Medulla oblongata (tissue), 1 donor: ENCODE data around the gene CNOT11.

Experiments
- DNase-seq: peaks from one replicate; pipeline ENCODE4 v3.0.0-alpha.2; 2015; ENCODE audit errors: extremely low spot score

Gene CNOT11

GRCh38 chr2:101278925-101279324, 26.2 kb downstream of the CNOT11 start:
- DNase-seq = no peak

GRCh38 chr2:101281482-101281881, 28.8 kb downstream of the CNOT11 start:
- no peak for DNase-seq

- no peak for DNase-seq
These were observed 30.3 kb downstream of the CNOT11 start for GRCh38 chr2:101282980-101283379.

- no peak for DNase-seq
These were observed 34.0 kb downstream of the CNOT11 start for GRCh38 chr2:101286684-101287083.

GRCh38 chr2:101287303-101287702, 34.6 kb downstream of the CNOT11 start:
- DNase-seq = no peak

- DNase-seq = no peak
These were observed 38.0 kb downstream of the CNOT11 start for GRCh38 chr2:101290711-101291110.

GRCh38 chr2:101291973-101292372, 39.3 kb downstream of the CNOT11 start:
- DNase-seq = no peak

- no peak for DNase-seq
These were observed 40.9 kb downstream of the CNOT11 start for GRCh38 chr2:101293544-101293943.

GRCh38 chr2:101294861-101295260, 42.2 kb downstream of the CNOT11 start:
- no peak for DNase-seq

GRCh38 chr2:101295895-101296294, 43.2 kb downstream of the CNOT11 start:
- no peak for DNase-seq

- no peak for DNase-seq
These were observed 43.7 kb downstream of the CNOT11 start for GRCh38 chr2:101296371-101296770.

GRCh38 chr2:101297383-101297782, 44.7 kb downstream of the CNOT11 start:
- no peak for DNase-seq

GRCh38 chr2:101299604-101300003, 46.9 kb downstream of the CNOT11 start:
- no peak for DNase-seq

- no peak for DNase-seq
These were observed 47.5 kb downstream of the CNOT11 start for GRCh38 chr2:101300164-101300563.

- no peak for DNase-seq
These were observed 48.1 kb downstream of the CNOT11 start for GRCh38 chr2:101300836-101301235.

GRCh38 chr2:101302016-101302415, 49.3 kb downstream of the CNOT11 start:
- DNase-seq = no peak

GRCh38 chr2:101303688-101304087, 51.0 kb downstream of the CNOT11 start:
- DNase-seq = no peak

- DNase-seq = no peak
These were observed 52.3 kb downstream of the CNOT11 start for GRCh38 chr2:101305035-101305434.

GRCh38 chr2:101305492-101306078, 52.9 kb downstream of the CNOT11 start:
- no peak for DNase-seq

GRCh38 chr2:101306410-101306809, 53.7 kb downstream of the CNOT11 start:
- DNase-seq = no peak

- DNase-seq = no peak
These were observed 54.8 kb downstream of the CNOT11 start for GRCh38 chr2:101307503-101307902.

- no peak for DNase-seq
These were observed 55.3 kb downstream of the CNOT11 start for GRCh38 chr2:101307950-101308431.

GRCh38 chr2:101308432-101309210, 55.9 kb downstream of the CNOT11 start, which contains the start of gene RNF149:
Gene RNF149, minus strand, starts transcription at chr2:101308701. Its CDS starts 113 bp downstream, at chr2:101308588.
- peak; percentile 92 for DNase-seq
